Activated T-cell treated with anti-CD3 and anti-CD28 coated beads for 4 hours (primary cell): ENCODE data around the gene GRB10.

Source experiments
- DNase-seq: peaks from one replicate; pipeline ENCODE4 v3.0.0-alpha.2; 2020

Gene GRB10

GRCh38 chr7:50713123-50713965 lies 69.4 kb downstream of the GRB10 start:
- DNase-seq = no peak

- DNase-seq = no peak
Measured at GRCh38 chr7:50712252-50713122, 70.2 kb downstream of the GRB10 start.

- no peak for DNase-seq
Measured at GRCh38 chr7:50711271-50712175, 71.2 kb downstream of the GRB10 start.

GRCh38 chr7:50710441-50711154 lies 72.1 kb downstream of the GRB10 start:
- no peak for DNase-seq

GRCh38 chr7:50709151-50709550 lies 73.5 kb downstream of the GRB10 start:
- DNase-seq = no peak

GRCh38 chr7:50707236-50708006 lies 75.3 kb downstream of the GRB10 start:
- no peak for DNase-seq

- DNase-seq = no peak
Measured at GRCh38 chr7:50706469-50706937, 76.2 kb downstream of the GRB10 start.

- DNase-seq = no peak
Measured at GRCh38 chr7:50704844-50705243, 77.9 kb downstream of the GRB10 start.

- no peak for DNase-seq
Measured at GRCh38 chr7:50703654-50704053, 79.0 kb downstream of the GRB10 start.

GRCh38 chr7:50699143-50699542 lies 83.6 kb downstream of the GRB10 start:
- no peak for DNase-seq

GRCh38 chr7:50697748-50698147 lies 84.9 kb downstream of the GRB10 start:
- no peak for DNase-seq

GRCh38 chr7:50696810-50697582 lies 85.7 kb downstream of the GRB10 start:
- DNase-seq = no peak

GRCh38 chr7:50695026-50695425 lies 87.7 kb downstream of the GRB10 start:
- DNase-seq = no peak

- DNase-seq = no peak
Measured at GRCh38 chr7:50693455-50694130, 89.1 kb downstream of the GRB10 start.

GRCh38 chr7:50690541-50691011 lies 92.1 kb downstream of the GRB10 start:
- no peak for DNase-seq

GRCh38 chr7:50688226-50688590 lies 94.5 kb downstream of the GRB10 start:
- DNase-seq = no peak

GRCh38 chr7:50687575-50688225 lies 95.0 kb downstream of the GRB10 start:
- DNase-seq = no peak

- no peak for DNase-seq
Measured at GRCh38 chr7:50687096-50687495, 95.6 kb downstream of the GRB10 start.
